Measurements from ENCODE around the gene AKNAD1. TPM values are rescaled to one million over a fixed set of nuclear protein-coding genes. Genes with fewer than 3 reads are reported as not detected.
"Not testable (repeated sequence)": the region's sequence is repeated elsewhere in the genome, so short reads cannot be mapped to it uniquely, and the experiment has no call there.

The AKNAD1 gene
- total RNA-seq, 4 donors from 2014 or later: 0.29 to 23.3 (median 0.98) TPM; not detected in 1

GRCh38 chr1:108792420-108792819 lies 64.5 kb downstream of the AKNAD1 start:
- intact Hi-C loops (cut with DNase I; ENCODE audit: low total_unique reads): no loop called here
- H3K36me3 ChIP-seq: no peaks in the 10 kb centered on the region
- H3K27me3 ChIP-seq: no peaks in the 10 kb centered on the region
- DNase-seq: no peak
- H3K4me3 ChIP-seq: no peak overlapping the region
- TF ChIP-seq POLR2A (IDR thresholded peaks at IDR 0.05) (no peak), CTCF (IDR thresholded peaks at IDR 0.05) (no peak)
- H3K9me3 ChIP-seq: no peaks in the 10 kb centered on the region
- H3K4me1 ChIP-seq: no peaks in the 10 kb centered on the region
- H3K27ac ChIP-seq: no peak overlapping the region

- Histone ChIP-seq H3K9me3 (no peaks in the 10 kb centered on the region), H3K36me3 (no peaks in the 10 kb centered on the region)
- no peak for TF ChIP-seq CTCF (IDR thresholded peaks at IDR 0.05)
- TF ChIP-seq POLR2A (IDR thresholded peaks at IDR 0.05): no peak
Measured at GRCh38 chr1:108791790-108792189, 65.1 kb downstream of the AKNAD1 start.

GRCh38 chr1:108785880-108786279 lies 71.0 kb downstream of the AKNAD1 start:
- no peaks in the 10 kb centered on the region for H3K36me3 ChIP-seq

More at GRCh38 chr1:108791790-108792189, 65.1 kb downstream of the AKNAD1 start:
- no peak for DNase-seq
- no peaks in the 10 kb centered on the region for H3K27me3 ChIP-seq
- H3K27ac ChIP-seq: no peak overlapping the region
- no peak overlapping the region for H3K4me3 ChIP-seq
- no peaks in the 10 kb centered on the region for H3K4me1 ChIP-seq
- intact Hi-C loops (cut with DNase I; ENCODE audit: low total_unique reads): no loop called here

GRCh38 chr1:108785264-108785663 lies 71.6 kb downstream of the AKNAD1 start:
- Histone ChIP-seq H3K4me1 (no peaks in the 10 kb centered on the region), H3K27ac (no peak overlapping the region), H3K36me3 (no peaks in the 10 kb centered on the region), H3K9me3 (peaks cover 0 to 10% of the 10 kb centered on the region in 2 donors), H3K4me3 (no peak overlapping the region), H3K27me3 (no peaks in the 10 kb centered on the region)
- no peak for TF ChIP-seq POLR2A (IDR thresholded peaks at IDR 0.05)
- no peak for TF ChIP-seq CTCF (IDR thresholded peaks at IDR 0.05)
- no peak for DNase-seq
- intact Hi-C loops (cut with DNase I; ENCODE audit: low total_unique reads): no loop called here

More at GRCh38 chr1:108785880-108786279, 71.0 kb downstream of the AKNAD1 start:
- H3K9me3 ChIP-seq: peaks cover 0 to 10% of the 10 kb centered on the region in 2 donors
- H3K4me3 ChIP-seq: no peak overlapping the region
- H3K27ac ChIP-seq: no peak overlapping the region
- DNase-seq: no peak
- intact Hi-C loops (cut with DNase I; ENCODE audit: low total_unique reads): no loop called here
- no peaks in the 10 kb centered on the region for H3K4me1 ChIP-seq
- TF ChIP-seq POLR2A (IDR thresholded peaks at IDR 0.05): no peak
- TF ChIP-seq CTCF (IDR thresholded peaks at IDR 0.05): no peak
- no peaks in the 10 kb centered on the region for H3K27me3 ChIP-seq

GRCh38 chr1:108781575-108781944 lies 75.3 kb downstream of the AKNAD1 start:
- H3K27ac ChIP-seq; H3K36me3 ChIP-seq; DNase-seq; H3K27me3 ChIP-seq; intact Hi-C loops (cut with DNase I; ENCODE audit: low total_unique reads); H3K4me1 ChIP-seq; H3K4me3 ChIP-seq: not testable (repeated sequence)
- peaks cover 0 to 10% of the 10 kb centered on the region in 2 donors for H3K9me3 ChIP-seq

Data from uterus (tissue), 4 donors.